Loucy (cell line): ENCODE results near the gene MAN1C1.

Experiments
- EZH2phosphoT487 ChIP-seq: fragments of 200-600 bp; IDR thresholded peaks from 2 replicates; pipeline ENCODE4 v1.6.1; 2018; ENCODE audit warnings: antibody characterized with exemption, mild to moderate bottlenecking, moderate library complexity, borderline replicate concordance
- TF ChIP-seq, protein P1 (sequence below): fragments of 200-600 bp; sonication (generic); conservative IDR thresholded peaks from 2 replicates; pipeline ENCODE4 v1.5.1; 2014; ENCODE audit warnings: mild to moderate bottlenecking, antibody characterized with exemption, low read length

DNA sequence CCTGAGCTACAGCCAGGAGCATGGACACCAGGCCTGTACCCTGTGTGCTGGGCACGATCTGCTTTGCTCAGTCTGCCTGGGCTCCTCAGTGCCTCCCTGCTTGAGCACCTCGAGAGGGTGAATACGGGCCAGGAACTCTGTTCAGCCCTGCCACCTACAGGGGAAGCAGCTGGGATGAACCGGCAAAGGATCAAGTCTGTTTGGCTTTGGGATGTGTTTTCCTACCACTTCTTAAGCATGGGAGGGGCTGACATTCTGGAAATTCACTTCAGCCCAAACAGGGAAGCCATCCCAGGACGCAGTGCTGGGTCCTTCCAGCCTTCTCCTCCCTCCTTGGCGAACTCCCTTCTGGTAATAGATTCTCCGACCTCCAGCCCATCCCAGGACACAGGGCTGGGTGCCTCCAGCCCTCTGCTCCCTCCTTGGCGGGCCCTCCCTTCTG is 127.6 kb downstream of the MAN1C1 start:
- TF ChIP-seq, protein P1, sequence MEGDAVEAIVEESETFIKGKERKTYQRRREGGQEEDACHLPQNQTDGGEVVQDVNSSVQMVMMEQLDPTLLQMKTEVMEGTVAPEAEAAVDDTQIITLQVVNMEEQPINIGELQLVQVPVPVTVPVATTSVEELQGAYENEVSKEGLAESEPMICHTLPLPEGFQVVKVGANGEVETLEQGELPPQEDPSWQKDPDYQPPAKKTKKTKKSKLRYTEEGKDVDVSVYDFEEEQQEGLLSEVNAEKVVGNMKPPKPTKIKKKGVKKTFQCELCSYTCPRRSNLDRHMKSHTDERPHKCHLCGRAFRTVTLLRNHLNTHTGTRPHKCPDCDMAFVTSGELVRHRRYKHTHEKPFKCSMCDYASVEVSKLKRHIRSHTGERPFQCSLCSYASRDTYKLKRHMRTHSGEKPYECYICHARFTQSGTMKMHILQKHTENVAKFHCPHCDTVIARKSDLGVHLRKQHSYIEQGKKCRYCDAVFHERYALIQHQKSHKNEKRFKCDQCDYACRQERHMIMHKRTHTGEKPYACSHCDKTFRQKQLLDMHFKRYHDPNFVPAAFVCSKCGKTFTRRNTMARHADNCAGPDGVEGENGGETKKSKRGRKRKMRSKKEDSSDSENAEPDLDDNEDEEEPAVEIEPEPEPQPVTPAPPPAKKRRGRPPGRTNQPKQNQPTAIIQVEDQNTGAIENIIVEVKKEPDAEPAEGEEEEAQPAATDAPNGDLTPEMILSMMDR: 0 out of 2 replicates have a peak, but pooled peaks have one; percentile 14
- no peak for TF ChIP-seq EZH2phosphoT487
